ENCODE data around the gene PRM1. TPM values are rescaled to one million over a fixed set of nuclear protein-coding genes. Genes with fewer than 3 reads are reported as not detected.
A peak's percentile ranks its signal among the peaks of the same experiment; 100 is the strongest.

Gene PRM1
- total and polyA plus RNA-seq, 2 of the 13 experiments (the other 11 are each of a cell fraction or from before 2014, with no cell fraction given): not detected

DNA sequence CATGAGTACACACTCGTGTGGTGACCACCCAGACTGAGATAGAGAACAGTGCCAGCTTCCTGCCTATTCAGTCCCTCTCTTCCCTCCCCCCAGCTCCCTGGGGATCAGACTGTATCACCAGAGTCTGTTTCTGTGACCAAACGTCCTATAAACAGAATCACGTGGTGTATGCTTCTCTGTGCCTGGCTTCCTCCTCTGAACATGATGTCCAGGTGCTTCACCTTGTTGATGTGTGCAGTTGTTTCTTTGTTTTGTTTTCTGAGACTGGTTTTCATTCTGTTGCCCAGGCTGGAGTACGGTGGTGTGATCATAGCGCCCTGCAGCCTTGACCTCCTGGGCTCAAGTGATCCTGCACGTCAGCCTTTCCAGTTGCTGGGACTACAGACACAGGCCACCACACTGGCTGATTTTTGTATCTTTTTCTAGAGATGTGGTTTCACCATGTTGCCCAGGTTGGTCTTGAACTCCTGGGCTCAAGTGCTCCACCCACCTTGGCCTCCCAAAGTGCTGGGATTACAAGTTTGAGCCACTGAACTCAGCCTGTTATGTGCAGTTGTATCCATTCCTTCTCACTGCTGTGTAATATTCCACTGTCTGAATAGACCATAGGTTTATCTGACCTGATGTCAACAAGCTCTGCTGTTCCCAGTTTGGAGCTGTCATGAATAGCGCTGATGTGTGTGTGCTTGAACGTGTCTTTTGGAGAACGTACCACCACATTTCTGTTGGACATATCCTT, 28.9 kb upstream of the PRM1 start (continued):
- TF ChIP-seq NR2F1 (CRISPR knock-in tag; IDR thresholded peaks at IDR 0.05): peak; percentile 92 to 97
- TF ChIP-seq ZNF101 (CRISPR knock-in tag; IDR thresholded peaks at IDR 0.05; ENCODE audit: borderline replicate concordance, low read depth): no peak
- TF ChIP-seq, protein P1, sequence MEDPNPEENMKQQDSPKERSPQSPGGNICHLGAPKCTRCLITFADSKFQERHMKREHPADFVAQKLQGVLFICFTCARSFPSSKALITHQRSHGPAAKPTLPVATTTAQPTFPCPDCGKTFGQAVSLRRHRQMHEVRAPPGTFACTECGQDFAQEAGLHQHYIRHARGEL (CRISPR knock-in tag; IDR thresholded peaks at IDR 0.05): no peak
- TF ChIP-seq, protein P2, sequence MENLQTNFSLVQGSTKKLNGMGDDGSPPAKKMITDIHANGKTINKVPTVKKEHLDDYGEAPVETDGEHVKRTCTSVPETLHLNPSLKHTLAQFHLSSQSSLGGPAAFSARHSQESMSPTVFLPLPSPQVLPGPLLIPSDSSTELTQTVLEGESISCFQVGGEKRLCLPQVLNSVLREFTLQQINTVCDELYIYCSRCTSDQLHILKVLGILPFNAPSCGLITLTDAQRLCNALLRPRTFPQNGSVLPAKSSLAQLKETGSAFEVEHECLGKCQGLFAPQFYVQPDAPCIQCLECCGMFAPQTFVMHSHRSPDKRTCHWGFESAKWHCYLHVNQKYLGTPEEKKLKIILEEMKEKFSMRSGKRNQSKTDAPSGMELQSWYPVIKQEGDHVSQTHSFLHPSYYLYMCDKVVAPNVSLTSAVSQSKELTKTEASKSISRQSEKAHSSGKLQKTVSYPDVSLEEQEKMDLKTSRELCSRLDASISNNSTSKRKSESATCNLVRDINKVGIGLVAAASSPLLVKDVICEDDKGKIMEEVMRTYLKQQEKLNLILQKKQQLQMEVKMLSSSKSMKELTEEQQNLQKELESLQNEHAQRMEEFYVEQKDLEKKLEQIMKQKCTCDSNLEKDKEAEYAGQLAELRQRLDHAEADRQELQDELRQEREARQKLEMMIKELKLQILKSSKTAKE (CRISPR knock-in tag; IDR thresholded peaks at IDR 0.05; ENCODE audit: borderline replicate concordance): peak; percentile 90
- TF ChIP-seq SMC3 (IDR thresholded peaks at IDR 0.05; ENCODE audit: low read length): no peak
- TF ChIP-seq, protein P3, sequence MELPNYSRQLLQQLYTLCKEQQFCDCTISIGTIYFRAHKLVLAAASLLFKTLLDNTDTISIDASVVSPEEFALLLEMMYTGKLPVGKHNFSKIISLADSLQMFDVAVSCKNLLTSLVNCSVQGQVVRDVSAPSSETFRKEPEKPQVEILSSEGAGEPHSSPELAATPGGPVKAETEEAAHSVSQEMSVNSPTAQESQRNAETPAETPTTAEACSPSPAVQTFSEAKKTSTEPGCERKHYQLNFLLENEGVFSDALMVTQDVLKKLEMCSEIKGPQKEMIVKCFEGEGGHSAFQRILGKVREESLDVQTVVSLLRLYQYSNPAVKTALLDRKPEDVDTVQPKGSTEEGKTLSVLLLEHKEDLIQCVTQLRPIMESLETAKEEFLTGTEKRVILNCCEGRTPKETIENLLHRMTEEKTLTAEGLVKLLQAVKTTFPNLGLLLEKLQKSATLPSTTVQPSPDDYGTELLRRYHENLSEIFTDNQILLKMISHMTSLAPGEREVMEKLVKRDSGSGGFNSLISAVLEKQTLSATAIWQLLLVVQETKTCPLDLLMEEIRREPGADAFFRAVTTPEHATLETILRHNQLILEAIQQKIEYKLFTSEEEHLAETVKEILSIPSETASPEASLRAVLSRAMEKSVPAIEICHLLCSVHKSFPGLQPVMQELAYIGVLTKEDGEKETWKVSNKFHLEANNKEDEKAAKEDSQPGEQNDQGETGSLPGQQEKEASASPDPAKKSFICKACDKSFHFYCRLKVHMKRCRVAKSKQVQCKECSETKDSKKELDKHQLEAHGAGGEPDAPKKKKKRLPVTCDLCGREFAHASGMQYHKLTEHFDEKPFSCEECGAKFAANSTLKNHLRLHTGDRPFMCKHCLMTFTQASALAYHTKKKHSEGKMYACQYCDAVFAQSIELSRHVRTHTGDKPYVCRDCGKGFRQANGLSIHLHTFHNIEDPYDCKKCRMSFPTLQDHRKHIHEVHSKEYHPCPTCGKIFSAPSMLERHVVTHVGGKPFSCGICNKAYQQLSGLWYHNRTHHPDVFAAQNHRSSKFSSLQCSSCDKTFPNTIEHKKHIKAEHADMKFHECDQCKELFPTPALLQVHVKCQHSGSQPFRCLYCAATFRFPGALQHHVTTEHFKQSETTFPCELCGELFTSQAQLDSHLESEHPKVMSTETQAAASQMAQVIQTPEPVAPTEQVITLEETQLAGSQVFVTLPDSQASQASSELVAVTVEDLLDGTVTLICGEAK (IDR thresholded peaks at IDR 0.05): no peak
- TF ChIP-seq, protein P3 (CRISPR knock-in tag; IDR thresholded peaks at IDR 0.05): no peak; the same call in 1 of the 2 replicates
- TF ChIP-seq SOX6 (IDR thresholded peaks at IDR 0.05): no peak
- peak; percentile 86 for TF ChIP-seq SOX6 (CRISPR knock-in tag; IDR thresholded peaks at IDR 0.05)
- TF ChIP-seq SP4 (CRISPR knock-in tag; IDR thresholded peaks at IDR 0.05): no peak; the same call in 1 of the 2 replicates
- TF ChIP-seq KDM6A (CRISPR knock-in tag; IDR thresholded peaks at IDR 0.05; ENCODE audit: low read depth): peak; percentile 69
- TF ChIP-seq, protein P4, sequence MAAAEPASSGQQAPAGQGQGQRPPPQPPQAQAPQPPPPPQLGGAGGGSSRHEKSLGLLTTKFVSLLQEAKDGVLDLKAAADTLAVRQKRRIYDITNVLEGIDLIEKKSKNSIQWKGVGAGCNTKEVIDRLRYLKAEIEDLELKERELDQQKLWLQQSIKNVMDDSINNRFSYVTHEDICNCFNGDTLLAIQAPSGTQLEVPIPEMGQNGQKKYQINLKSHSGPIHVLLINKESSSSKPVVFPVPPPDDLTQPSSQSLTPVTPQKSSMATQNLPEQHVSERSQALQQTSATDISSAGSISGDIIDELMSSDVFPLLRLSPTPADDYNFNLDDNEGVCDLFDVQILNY (CRISPR knock-in tag; conservative IDR thresholded peaks at IDR 0.05): no peak
- 0 out of 2 replicates have a peak, but pooled peaks have one; percentile 7 for TF ChIP-seq RAD21 (CRISPR knock-in tag; IDR thresholded peaks at IDR 0.05)
- TF ChIP-seq FOSL2 (CRISPR knock-in tag; IDR thresholded peaks at IDR 0.05): no peak; the same call in none of the 2 replicates
- no peak for TF ChIP-seq MTF2 (CRISPR knock-in tag; IDR thresholded peaks at IDR 0.05; ENCODE audit: borderline replicate concordance)
- no peak for TF ChIP-seq REXO4 (CRISPR knock-in tag; IDR thresholded peaks at IDR 0.05; ENCODE audit: borderline replicate concordance)
- TF ChIP-seq MATR3 (CRISPR knock-in tag; IDR thresholded peaks at IDR 0.05): no peak
- TF ChIP-seq MTF1 (CRISPR knock-in tag; IDR thresholded peaks at IDR 0.05): no peak
